ENCODE data around the gene PCSK5. TPM values are rescaled to one million over a fixed set of nuclear protein-coding genes. Genes with fewer than 3 reads are reported as not detected.

Gene PCSK5
- polyA plus RNA-seq, 5 donors: 6.1 to 13.4 (median 9.5) TPM

DNA sequence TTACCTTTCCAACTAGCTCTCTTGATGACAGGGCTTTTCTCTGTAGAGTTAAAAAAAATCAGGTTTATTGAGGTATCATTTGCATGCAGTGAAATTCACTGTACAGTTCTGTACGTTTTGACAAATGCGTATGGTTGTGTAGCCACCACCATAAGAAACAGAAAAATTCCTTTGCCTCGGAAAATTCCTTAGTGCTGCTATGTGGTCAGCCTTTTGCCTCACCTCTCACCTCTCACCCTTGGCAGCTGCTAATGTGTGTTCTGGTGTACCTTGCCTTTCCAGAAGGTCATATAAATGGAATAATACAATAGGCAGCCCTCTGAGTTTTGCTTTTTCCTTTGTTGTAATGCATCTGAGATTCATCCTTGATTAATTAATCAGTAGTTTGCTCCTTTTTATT, 28.4 kb downstream of the PCSK5 start:
- no peak for DNase-seq

DNA sequence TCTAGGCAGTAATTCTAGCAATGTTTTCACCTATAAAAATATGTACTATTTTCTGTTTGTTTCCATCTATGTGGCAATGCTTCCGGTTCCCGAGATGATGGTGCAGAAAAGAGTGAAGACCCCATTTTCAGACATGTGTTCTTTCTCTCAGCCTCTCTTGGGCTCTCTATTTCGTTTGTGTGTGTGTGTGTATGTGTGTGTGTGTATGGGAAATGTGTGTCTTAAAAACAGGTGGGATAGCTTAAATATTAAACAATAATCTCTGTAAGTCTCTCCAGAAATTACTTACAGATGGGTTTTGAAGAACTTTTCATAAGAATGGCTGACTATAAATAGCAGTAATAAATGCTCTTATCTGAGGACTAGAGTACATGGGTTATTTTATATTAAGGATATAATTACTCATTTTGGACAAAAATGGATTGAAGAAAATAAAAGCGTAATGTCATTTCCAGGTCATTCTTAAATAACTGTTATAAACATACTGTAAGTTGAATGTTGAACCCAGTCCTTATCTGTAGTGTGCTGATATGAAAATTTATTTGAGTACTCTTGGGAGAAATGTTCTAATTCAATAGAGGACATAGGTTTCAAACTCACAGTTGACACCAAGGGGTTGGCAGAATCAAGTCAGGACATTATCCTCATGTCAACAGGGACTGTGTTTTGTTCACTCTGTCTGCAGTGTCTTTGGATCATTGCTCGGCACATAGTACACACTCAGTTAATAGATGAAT, 31.1 kb downstream of the PCSK5 start:
- DNase-seq: no peak

DNA sequence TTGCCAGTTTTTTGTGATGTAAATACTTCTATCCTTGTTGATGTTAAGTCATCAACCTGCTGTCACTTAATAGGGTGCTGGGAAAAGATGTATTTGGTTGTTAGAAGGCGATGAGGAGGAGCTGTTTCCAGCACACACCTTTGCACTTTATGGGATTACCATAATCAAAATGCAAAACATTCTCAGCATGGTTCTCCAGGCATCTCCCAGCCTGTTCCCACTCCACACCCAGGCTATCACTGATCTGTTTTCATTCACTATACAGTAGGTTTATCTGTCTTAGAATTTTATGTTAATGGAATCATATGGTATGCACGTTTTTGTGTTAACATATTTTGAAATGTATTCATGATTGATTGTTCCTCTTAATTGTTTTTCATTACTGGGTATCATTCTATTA, 35.9 kb downstream of the PCSK5 start:
- DNase-seq: no peak

DNA sequence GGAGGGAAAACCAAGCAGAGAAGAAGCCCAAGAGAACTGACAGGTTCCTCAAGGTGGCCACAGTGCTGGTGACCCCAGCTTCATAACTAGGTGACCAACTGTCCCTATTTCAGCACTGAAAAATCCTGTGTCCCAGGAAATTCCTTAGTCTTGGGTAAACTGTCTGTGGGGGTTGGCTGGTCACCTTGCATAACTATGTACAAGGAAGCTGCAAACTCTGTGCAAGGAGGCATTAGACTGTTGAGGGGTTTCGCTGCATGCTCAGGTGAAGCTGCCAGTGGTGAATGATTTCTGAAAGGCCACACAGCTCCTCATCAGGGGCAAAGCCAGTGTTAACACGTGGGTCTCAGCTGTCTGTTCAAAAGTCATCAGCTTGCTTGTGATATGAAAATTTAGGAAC, 36.9 kb downstream of the PCSK5 start:
- DNase-seq: no peak

- DNase-seq: no peak
Measured at GRCh38 chr9:75930190-75930589, 39.7 kb downstream of the PCSK5 start.

DNA sequence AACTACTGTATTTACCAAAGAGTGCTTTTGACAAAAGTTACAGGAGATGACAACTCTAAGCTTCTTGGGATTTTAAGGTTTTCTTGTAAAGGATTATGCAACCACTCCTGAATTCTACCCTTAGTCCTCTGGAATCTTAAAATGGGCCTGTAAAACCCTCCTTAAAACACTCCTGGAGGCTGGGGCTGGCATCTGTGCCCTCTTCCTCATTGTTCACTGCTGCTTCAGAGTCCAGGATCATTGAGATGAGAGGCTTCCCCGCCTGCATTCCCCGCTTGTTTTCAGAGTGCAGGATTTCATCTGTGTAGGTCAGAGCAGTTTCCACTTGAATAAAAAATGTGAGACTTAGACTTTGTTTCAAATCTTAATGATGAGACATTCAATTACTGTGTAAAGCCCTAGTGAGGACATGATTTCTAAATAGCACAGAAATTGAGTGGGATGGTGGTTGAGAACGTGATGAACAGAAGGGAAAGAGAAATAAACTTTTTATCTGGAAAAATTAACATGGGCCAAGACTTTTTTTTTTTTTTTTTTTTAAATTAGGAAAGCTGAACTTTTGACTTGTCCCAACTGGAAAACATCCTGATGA, 40.4 kb downstream of the PCSK5 start:
- no peak for DNase-seq

DNA sequence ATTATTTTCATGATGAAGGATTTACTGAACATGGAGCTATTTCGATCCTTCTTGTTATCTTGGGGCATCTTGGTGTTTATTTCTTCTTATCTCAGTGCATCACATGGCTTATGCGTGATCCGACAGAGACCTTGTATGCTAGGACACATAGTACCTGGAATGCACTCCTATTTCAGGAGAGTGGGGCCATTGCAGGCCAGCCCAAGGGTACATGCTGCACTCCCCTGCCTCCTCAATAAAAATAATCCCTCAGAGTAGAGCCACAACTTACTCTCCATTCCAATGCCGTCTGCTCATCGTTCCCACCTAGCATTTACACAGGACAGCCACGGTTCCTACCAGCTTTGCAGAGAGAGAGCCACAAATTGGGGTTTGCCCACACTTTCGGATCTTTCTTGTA, 43.5 kb downstream of the PCSK5 start:
- no peak for DNase-seq

DNA sequence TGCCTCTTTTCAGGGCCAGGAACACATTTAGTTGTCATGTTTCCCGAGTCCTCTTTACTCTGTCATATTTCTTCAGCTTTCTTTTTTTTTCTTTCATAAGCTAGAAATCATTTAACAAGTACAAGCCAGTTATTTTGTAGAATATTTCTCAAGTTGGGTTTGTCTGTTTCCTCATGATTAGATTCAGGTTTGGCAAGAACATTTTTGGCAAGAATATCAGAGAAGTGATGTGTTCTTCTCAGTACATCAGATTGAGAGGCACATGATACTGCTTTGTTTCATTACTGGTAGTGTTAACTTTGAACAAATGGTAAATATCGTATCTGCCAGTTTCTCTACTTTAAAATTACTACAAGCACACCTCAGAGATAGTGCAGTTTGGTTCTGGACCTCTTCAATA, 45.1 kb downstream of the PCSK5 start:
- no peak for DNase-seq

DNA sequence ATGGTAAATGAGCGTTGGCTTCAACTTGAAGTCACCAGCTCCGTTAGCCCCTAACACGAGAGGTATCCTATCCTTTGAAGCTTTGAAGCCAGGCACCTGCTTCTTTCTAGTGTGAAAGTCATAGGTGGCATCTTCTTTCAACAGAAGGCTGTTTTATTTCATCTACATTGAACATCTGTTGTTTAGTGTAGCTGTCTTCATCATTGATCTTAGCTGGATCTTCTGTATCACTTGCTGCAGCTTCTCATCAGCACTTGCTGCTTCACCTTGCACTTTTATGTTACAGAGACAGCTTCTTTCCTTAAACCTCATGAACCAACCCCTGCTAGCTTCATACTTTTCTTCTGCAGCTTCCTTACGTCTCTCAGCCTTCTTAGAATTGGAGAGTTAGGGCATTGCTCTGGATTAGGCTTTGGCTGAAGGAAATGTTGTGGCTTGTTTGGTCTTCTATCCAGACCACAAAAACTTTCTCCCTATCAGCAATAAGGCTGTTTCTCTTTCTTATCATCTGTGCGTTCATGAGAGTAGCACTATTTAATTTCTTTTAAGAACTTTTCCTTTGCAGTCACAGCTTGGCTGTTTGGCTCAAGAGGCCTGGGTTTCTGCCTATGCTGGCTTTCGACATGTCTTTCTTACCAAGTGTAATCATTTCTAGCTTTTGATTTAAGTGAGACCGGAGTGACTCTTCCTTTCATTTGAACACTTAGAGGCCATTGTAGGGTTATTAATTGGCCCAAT, 47.2 kb downstream of the PCSK5 start:
- no peak for DNase-seq

GRCh38 chr9:75938946-75939345, 48.5 kb downstream of the PCSK5 start:
- no peak for DNase-seq

GRCh38 chr9:75939536-75940111, 49.2 kb downstream of the PCSK5 start:
- DNase-seq: no peak

DNA sequence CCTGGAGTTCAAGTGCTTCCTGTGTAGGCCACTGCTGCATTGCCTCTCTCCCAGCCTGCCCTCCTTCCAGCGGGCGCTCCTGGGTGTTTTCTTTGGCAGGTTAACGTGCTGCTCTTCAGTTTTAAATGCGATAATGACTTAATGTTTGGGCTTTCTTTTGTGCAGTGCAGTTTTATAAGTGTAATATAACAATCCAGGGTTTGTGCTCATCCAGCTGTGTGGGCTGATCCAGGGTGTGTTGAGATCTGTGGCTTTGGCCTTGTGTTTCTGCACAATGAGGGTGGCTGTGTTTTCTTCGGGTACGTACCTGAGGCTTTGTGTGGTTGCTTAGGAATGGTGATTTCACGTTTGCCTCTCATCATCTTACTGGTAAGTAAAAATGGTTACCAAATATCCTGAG, 50.6 kb downstream of the PCSK5 start:
- no peak for DNase-seq

GRCh38 chr9:75941577-75942311, 51.3 kb downstream of the PCSK5 start:
- DNase-seq: no peak

DNA sequence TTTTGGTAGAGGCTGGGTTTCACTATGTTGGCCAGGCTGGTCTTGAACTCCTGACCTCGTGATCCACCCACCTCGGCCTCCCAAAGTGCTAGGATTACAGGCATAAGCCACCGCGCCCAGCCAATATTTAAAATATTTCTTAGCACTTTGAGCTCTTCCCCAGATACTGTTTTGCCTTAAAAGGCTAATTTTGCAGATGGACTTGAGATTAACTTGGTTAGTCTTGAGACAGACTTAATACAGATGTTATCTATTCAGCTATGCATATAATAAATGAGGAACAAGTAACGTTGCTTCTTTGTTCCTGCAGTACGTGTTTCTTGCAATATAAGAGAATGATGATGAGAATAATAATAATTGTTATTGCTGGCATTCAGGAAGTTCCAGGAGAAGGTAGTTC, 56.3 kb downstream of the PCSK5 start:
- no peak for DNase-seq

DNA sequence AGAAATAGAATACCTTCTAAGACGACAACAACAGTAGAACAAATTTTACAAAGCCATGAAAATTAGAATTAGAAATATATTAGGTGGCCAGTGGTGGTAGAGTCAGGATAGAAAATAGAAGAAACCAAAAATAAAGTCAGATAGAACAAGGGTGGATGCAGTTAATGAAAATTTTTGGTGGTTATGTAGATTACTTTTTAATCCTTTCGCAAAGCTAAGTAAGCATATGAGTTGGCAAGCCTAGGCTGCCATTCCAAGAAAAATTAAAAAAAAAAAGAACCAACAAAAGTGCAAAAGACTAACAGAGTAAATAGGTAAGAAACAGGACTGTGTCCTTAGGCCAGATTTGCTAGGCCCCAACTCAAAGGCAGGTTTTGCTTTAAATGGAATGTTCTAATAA, 56.8 kb downstream of the PCSK5 start:
- DNase-seq: no peak

GRCh38 chr9:75950998-75951397, 60.5 kb downstream of the PCSK5 start:
- no peak for DNase-seq

DNA sequence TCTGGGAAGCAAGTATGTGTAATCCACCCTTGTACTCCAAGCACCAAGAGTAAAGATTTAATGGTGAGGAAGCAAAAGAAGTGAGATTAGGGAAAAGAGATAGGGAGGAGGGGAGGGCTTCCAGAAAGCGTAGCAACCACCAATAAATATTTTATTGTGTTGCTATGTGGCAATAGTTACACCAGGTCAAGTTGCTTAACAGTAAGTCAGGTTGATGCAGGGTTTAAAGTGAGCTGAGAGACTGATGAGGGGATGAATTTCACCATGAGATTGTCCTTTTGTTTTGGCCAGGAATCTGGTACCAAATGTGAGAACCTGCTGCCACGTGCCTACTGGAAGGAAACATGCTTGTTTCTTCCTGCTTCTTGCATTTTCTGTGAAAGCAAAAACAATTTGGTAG, 62.7 kb downstream of the PCSK5 start:
- DNase-seq: no peak

- DNase-seq: no peak
Measured at GRCh38 chr9:75956161-75956560, 65.7 kb downstream of the PCSK5 start.

DNA sequence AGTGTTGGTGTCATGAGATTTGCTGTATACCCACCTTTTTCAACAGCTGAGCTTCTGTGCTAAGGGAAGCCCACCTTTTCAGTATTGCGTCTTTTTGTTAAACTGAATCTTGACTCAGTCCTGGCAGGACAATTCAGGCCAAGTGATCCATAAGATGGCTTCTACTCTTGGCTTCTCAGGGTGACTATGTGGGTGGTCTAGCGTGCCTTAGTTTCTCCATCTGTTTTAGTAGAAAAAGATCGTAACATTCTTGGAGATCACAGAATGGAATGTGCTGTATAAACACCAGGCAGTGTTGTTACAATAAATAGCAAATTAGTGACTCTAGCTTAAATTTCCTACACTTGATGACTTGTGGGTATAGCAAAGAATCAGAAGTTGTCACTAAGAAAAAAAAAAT, 66.6 kb downstream of the PCSK5 start:
- DNase-seq: no peak

DNA sequence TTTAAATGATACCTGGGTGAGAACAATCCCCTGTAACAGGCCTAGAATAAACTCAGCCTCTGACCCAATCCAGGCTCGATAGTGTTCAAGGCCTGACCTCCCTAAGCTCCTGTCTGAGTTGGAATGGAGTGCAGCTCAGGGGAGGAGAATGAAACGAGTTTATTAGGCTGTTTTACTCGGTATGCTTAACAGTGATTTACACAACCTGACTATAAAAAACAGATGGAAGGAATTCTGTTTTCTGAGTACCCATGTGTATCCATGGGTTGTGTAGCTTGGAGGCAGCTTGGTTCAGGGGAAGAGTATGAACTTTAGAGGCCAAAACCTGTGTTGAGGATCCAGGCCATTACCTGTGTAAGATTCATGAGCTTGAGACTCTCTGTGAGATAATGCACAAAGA, 67.8 kb downstream of the PCSK5 start:
- DNase-seq: no peak

- no peak for DNase-seq
Measured at GRCh38 chr9:75960551-75960950, 70.1 kb downstream of the PCSK5 start.

GRCh38 chr9:75962013-75962661, 71.7 kb downstream of the PCSK5 start:
- DNase-seq: no peak
